ENCODE data around the gene CSK.

DNA sequence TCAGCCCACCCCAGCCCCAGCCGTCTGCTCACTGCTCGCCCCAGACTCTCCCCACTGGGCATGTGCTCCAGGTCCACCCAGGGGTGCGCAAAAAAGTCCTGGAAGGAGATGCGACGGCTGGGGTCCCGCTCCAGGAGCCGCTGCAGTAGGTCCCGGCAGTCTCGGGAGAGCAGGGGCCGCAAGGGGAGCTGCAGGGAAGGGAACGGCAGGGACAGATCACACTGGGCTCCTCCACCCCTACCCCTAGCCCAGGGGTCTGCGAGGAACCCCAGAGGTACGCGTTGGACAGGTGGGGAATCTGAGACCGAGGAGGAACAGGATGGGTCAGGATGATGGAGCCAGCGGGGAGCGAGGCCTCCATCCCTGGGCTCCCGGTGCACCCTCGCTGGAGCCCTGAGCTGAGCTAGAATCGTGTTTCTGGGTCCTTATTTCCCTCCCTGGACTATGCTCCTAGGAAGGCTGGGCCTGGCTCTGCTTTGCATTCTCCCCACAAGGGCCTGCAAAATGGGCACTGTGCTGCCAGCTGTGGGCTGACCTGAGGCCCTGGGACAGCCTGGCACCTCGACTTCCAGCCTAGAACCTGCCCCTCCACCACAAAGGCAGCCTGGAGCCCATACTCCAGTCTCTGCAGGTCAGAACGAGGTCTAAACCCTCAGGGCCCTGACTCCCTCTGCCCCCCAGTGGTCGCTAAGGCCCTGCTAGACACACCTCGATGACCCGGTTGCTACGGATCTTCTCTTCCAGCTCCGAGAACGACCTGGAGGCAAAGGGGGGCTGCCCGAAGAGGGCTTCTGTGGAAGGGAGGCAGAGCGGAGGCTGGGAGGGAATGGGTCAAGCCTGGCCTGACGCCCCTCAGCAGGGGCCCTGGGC, 57.9 kb downstream of the CSK start:
- TF ChIP-seq, protein P1, sequence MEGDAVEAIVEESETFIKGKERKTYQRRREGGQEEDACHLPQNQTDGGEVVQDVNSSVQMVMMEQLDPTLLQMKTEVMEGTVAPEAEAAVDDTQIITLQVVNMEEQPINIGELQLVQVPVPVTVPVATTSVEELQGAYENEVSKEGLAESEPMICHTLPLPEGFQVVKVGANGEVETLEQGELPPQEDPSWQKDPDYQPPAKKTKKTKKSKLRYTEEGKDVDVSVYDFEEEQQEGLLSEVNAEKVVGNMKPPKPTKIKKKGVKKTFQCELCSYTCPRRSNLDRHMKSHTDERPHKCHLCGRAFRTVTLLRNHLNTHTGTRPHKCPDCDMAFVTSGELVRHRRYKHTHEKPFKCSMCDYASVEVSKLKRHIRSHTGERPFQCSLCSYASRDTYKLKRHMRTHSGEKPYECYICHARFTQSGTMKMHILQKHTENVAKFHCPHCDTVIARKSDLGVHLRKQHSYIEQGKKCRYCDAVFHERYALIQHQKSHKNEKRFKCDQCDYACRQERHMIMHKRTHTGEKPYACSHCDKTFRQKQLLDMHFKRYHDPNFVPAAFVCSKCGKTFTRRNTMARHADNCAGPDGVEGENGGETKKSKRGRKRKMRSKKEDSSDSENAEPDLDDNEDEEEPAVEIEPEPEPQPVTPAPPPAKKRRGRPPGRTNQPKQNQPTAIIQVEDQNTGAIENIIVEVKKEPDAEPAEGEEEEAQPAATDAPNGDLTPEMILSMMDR (conservative IDR thresholded peaks at IDR 0.05; ENCODE audit: low read depth in 2 of 2): peak; percentile 17 to 59; a peak in 3 of 4 replicates
- TF ChIP-seq EZH2 (IDR thresholded peaks at IDR 0.05; ENCODE audit: low read depth, unreplicated experiment): no peak

All from GM23338 (cell line).